ENCODE results near the gene NLGN1. TPM values are rescaled to one million over a fixed set of nuclear protein-coding genes. Genes with fewer than 3 reads are reported as not detected.
"Not testable (repeated sequence)": the region's sequence is repeated elsewhere in the genome, so short reads cannot be mapped to it uniquely, and the experiment has no call there.

NLGN1 gene
- 1 to 10 TPM in 1 of 4 donors, under 1 TPM in 1, not detected in 2; 0.92 to 1.8 TPM for polyA plus RNA-seq
- long read RNA-seq, donor 1, result 0 reads
- long read RNA-seq, donor 2, result 0 reads
- long read RNA-seq, donor 3, result 0 reads
- long read RNA-seq, donor 4, result 0 reads
- long read RNA-seq, donor 5, result 0 reads
- long read RNA-seq, donor 6, partial matches to known transcripts, result 0 of 1 reads
- long read RNA-seq, donor 6, other reads (novel, unspliced or antisense), result 0 of 1 reads
- long read RNA-seq, donor 7, result 0 reads
- long read RNA-seq, donor 8, result 0 reads
- long read RNA-seq, donor 9, result 0 reads
- long read RNA-seq, donor 10, partial matches to known transcripts, result 0 of 1 reads
- long read RNA-seq, donor 10, other reads (novel, unspliced or antisense), result 0 of 1 reads

GRCh38 chr3:173397161-173398110, at the start of gene NLGN1:
TSS of gene NLGN1 (plus strand) at chr3:173397744.
- H3K36me3 ChIP-seq (ENCODE audit: control insufficient read depth in 3 of 3, insufficient read depth in 2 of 3, low read depth in 1 of 3, low read length in 3 of 3), result no peaks in the 10 kb centered on the region
- FAIRE-seq, result no peak
- peak within 1 kb of the TSS in 2 of 3 donors; percentile 43 to 71 for H3K27ac ChIP-seq (ENCODE audit: low read depth in 1 of 3, low read length in 2 of 3)
- H3K4me1 ChIP-seq (ENCODE audit: control insufficient read depth in 3 of 3, insufficient read depth in 2 of 3, low read depth in 1 of 3, low read length in 2 of 3), result peaks cover 0 to 1% (median 0%) of the 10 kb centered on the region in 3 donors
- H3K27me3 ChIP-seq (ENCODE audit: control insufficient read depth in 3 of 3, insufficient read depth in 3 of 3, low read length in 3 of 3), result peaks cover 0 to 51% (median 2%) of the 10 kb centered on the region in 3 donors
- DNase-seq, result peak in 1 of 2 donors; percentile 52
- H3K9me3 ChIP-seq (ENCODE audit: control insufficient read depth in 2 of 2, insufficient read depth in 1 of 2, low read depth in 1 of 2, low read length in 1 of 2), result no peaks in the 10 kb centered on the region
- WGBS, 3 donors, result 1 to 2% (median 1%) methylated on average over 69 to 70 of the region's 70 CpGs
- H3K4me3 ChIP-seq (ENCODE audit: low read depth in 1 of 3, low read length in 3 of 3), result peak within 1 kb of the TSS; percentile 18 to 55 (median 26)

- FAIRE-seq, result no peak
- peaks cover 0 to 10% of the 10 kb centered on the region in 2 donors for H3K9me3 ChIP-seq (ENCODE audit: control insufficient read depth in 2 of 2, insufficient read depth in 1 of 2, low read depth in 1 of 2, low read length in 1 of 2)
- H3K36me3 ChIP-seq (ENCODE audit: control insufficient read depth in 3 of 3, insufficient read depth in 2 of 3, low read depth in 1 of 3, low read length in 3 of 3), result no peaks in the 10 kb centered on the region
- H3K27ac ChIP-seq (ENCODE audit: low read depth in 1 of 3, low read length in 2 of 3), result no peak overlapping the region
- H3K4me3 ChIP-seq (ENCODE audit: low read depth in 1 of 3, low read length in 3 of 3), result no peak overlapping the region
- no peaks in the 10 kb centered on the region for H3K27me3 ChIP-seq (ENCODE audit: control insufficient read depth in 3 of 3, insufficient read depth in 3 of 3, low read length in 3 of 3)
- no peak for DNase-seq
- H3K4me1 ChIP-seq (ENCODE audit: control insufficient read depth in 3 of 3, insufficient read depth in 2 of 3, low read depth in 1 of 3, low read length in 2 of 3), result no peaks in the 10 kb centered on the region
Measured at GRCh38 chr3:173351886-173352285, 45.7 kb upstream of the NLGN1 start.

- not testable (repeated sequence) for H3K4me3 ChIP-seq (ENCODE audit: low read depth in 1 of 3, low read length in 3 of 3); FAIRE-seq; H3K27me3 ChIP-seq (ENCODE audit: control insufficient read depth in 3 of 3, insufficient read depth in 3 of 3, low read length in 3 of 3); H3K4me1 ChIP-seq (ENCODE audit: control insufficient read depth in 3 of 3, insufficient read depth in 2 of 3, low read depth in 1 of 3, low read length in 2 of 3); DNase-seq; H3K9me3 ChIP-seq (ENCODE audit: control insufficient read depth in 2 of 2, insufficient read depth in 1 of 2, low read depth in 1 of 2, low read length in 1 of 2); H3K36me3 ChIP-seq (ENCODE audit: control insufficient read depth in 3 of 3, insufficient read depth in 2 of 3, low read depth in 1 of 3, low read length in 3 of 3); H3K27ac ChIP-seq (ENCODE audit: low read depth in 1 of 3, low read length in 2 of 3)
- WGBS, 3 donors, result 35 to 69% (median 37%) methylated on average over 1 to 2 of the region's 2 CpGs
Measured at GRCh38 chr3:173353137-173353536, 44.4 kb upstream of the NLGN1 start.

- Histone ChIP-seq H3K27me3 (ENCODE audit: control insufficient read depth in 3 of 3, insufficient read depth in 3 of 3, low read length in 3 of 3) (no peaks in the 10 kb centered on the region), H3K27ac (ENCODE audit: low read depth in 1 of 3, low read length in 2 of 3) (no peak overlapping the region), H3K36me3 (ENCODE audit: control insufficient read depth in 3 of 3, insufficient read depth in 2 of 3, low read depth in 1 of 3, low read length in 3 of 3) (no peaks in the 10 kb centered on the region), H3K9me3 (ENCODE audit: control insufficient read depth in 2 of 2, insufficient read depth in 1 of 2, low read depth in 1 of 2, low read length in 1 of 2) (peaks cover 0 to 10% of the 10 kb centered on the region in 2 donors), H3K4me3 (ENCODE audit: low read depth in 1 of 3, low read length in 3 of 3) (no peak overlapping the region), H3K4me1 (ENCODE audit: control insufficient read depth in 3 of 3, insufficient read depth in 2 of 3, low read depth in 1 of 3, low read length in 2 of 3) (no peaks in the 10 kb centered on the region)
- 65 to 75% (median 74%) methylated on average over 5 of the region's 5 CpGs for WGBS, 3 donors
- DNase-seq, result no peak
- FAIRE-seq, result no peak
Measured at GRCh38 chr3:173354124-173354523, 43.4 kb upstream of the NLGN1 start.

GRCh38 chr3:173371848-173372487, 25.6 kb upstream of the NLGN1 start:
- Histone ChIP-seq H3K27me3 (ENCODE audit: control insufficient read depth in 3 of 3, insufficient read depth in 3 of 3, low read length in 3 of 3) (no peaks in the 10 kb centered on the region), H3K4me3 (ENCODE audit: low read depth in 1 of 3, low read length in 3 of 3) (no peak overlapping the region), H3K36me3 (ENCODE audit: control insufficient read depth in 3 of 3, insufficient read depth in 2 of 3, low read depth in 1 of 3, low read length in 3 of 3) (no peaks in the 10 kb centered on the region), H3K27ac (ENCODE audit: low read depth in 1 of 3, low read length in 2 of 3) (no peak overlapping the region), H3K4me1 (ENCODE audit: control insufficient read depth in 3 of 3, insufficient read depth in 2 of 3, low read depth in 1 of 3, low read length in 2 of 3) (no peaks in the 10 kb centered on the region), H3K9me3 (ENCODE audit: control insufficient read depth in 2 of 2, insufficient read depth in 1 of 2, low read depth in 1 of 2, low read length in 1 of 2) (no peaks in the 10 kb centered on the region)
- 38 to 46% (median 41%) methylated on average over 3 of the region's 3 CpGs for WGBS, 3 donors
- DNase-seq, result peak; percentile 5 to 16
- no peak for FAIRE-seq

- 78 to 88% (median 83%) methylated on average over 3 of the region's 3 CpGs for WGBS, 3 donors
- Histone ChIP-seq H3K4me3 (ENCODE audit: low read depth in 1 of 3, low read length in 3 of 3) (no peak overlapping the region), H3K36me3 (ENCODE audit: control insufficient read depth in 3 of 3, insufficient read depth in 2 of 3, low read depth in 1 of 3, low read length in 3 of 3) (no peaks in the 10 kb centered on the region), H3K9me3 (ENCODE audit: control insufficient read depth in 2 of 2, insufficient read depth in 1 of 2, low read depth in 1 of 2, low read length in 1 of 2) (no peaks in the 10 kb centered on the region), H3K27ac (ENCODE audit: low read depth in 1 of 3, low read length in 2 of 3) (no peak overlapping the region), H3K4me1 (ENCODE audit: control insufficient read depth in 3 of 3, insufficient read depth in 2 of 3, low read depth in 1 of 3, low read length in 2 of 3) (no peaks in the 10 kb centered on the region), H3K27me3 (ENCODE audit: control insufficient read depth in 3 of 3, insufficient read depth in 3 of 3, low read length in 3 of 3) (no peaks in the 10 kb centered on the region)
- FAIRE-seq (no peak), DNase-seq (no peak)
Measured at GRCh38 chr3:173380681-173381080, 16.9 kb upstream of the NLGN1 start.

- not testable (repeated sequence) for H3K27me3 ChIP-seq (ENCODE audit: control insufficient read depth in 3 of 3, insufficient read depth in 3 of 3, low read length in 3 of 3); H3K36me3 ChIP-seq (ENCODE audit: control insufficient read depth in 3 of 3, insufficient read depth in 2 of 3, low read depth in 1 of 3, low read length in 3 of 3); DNase-seq; H3K27ac ChIP-seq (ENCODE audit: low read depth in 1 of 3, low read length in 2 of 3); FAIRE-seq; H3K4me1 ChIP-seq (ENCODE audit: control insufficient read depth in 3 of 3, insufficient read depth in 2 of 3, low read depth in 1 of 3, low read length in 2 of 3); H3K4me3 ChIP-seq (ENCODE audit: low read depth in 1 of 3, low read length in 3 of 3); H3K9me3 ChIP-seq (ENCODE audit: control insufficient read depth in 2 of 2, insufficient read depth in 1 of 2, low read depth in 1 of 2, low read length in 1 of 2)
- 75 to 87% (median 85%) methylated on average over 5 of the region's 5 CpGs for WGBS, 3 donors
Measured at GRCh38 chr3:173381936-173382335, 15.6 kb upstream of the NLGN1 start.

- H3K36me3 ChIP-seq (ENCODE audit: control insufficient read depth in 3 of 3, insufficient read depth in 2 of 3, low read depth in 1 of 3, low read length in 3 of 3), result no peaks in the 10 kb centered on the region
- peak overlapping the region in 2 of 3 donors; percentile 54 to 80 for H3K27ac ChIP-seq (ENCODE audit: low read depth in 1 of 3, low read length in 2 of 3)
- peak overlapping the region; percentile 51 to 64 (median 54) for H3K4me3 ChIP-seq (ENCODE audit: low read depth in 1 of 3, low read length in 3 of 3)
- FAIRE-seq (no peak), DNase-seq (no peak)
- WGBS, 3 donors, result 1 to 3% (median 2%) methylated on average over 10 of the region's 10 CpGs
- H3K9me3 ChIP-seq (ENCODE audit: control insufficient read depth in 2 of 2, insufficient read depth in 1 of 2, low read depth in 1 of 2, low read length in 1 of 2), result no peaks in the 10 kb centered on the region
- H3K4me1 ChIP-seq (ENCODE audit: control insufficient read depth in 3 of 3, insufficient read depth in 2 of 3, low read depth in 1 of 3, low read length in 2 of 3), result peaks cover 0 to 1% (median 0%) of the 10 kb centered on the region in 3 donors
- peaks cover 0 to 47% (median 2%) of the 10 kb centered on the region in 3 donors for H3K27me3 ChIP-seq (ENCODE audit: control insufficient read depth in 3 of 3, insufficient read depth in 3 of 3, low read length in 3 of 3)
Measured at GRCh38 chr3:173395073-173395411, 2.5 kb upstream of the NLGN1 start.
